DMS53 (cell line): Measurements from ENCODE around the gene IL20RB.

ENCODE experiments used
- DNase-seq: peaks from one replicate; lab custom pipeline; 2025; lab: John Stamatoyannopoulos, UW

Gene IL20RB

GRCh38 chr3:136957751-136958288 is at the start of gene IL20RB:
Gene IL20RB, plus strand, starts transcription at chr3:136957983. Its CDS starts 131 bp downstream, at chr3:136958114.
- DNase-seq, result no peak

- no peak for DNase-seq
Measured at GRCh38 chr3:136908297-136908696, 49.5 kb upstream of the IL20RB start.

GRCh38 chr3:136909187-136909586 is 48.6 kb upstream of the IL20RB start:
- no peak for DNase-seq

GRCh38 chr3:136910697-136911096 is 47.1 kb upstream of the IL20RB start:
- no peak for DNase-seq

GRCh38 chr3:136913168-136913567 is 44.6 kb upstream of the IL20RB start:
- DNase-seq, result no peak

GRCh38 chr3:136914739-136915138 is 43.0 kb upstream of the IL20RB start:
- no peak for DNase-seq

- no peak for DNase-seq
Measured at GRCh38 chr3:136916223-136916622, 41.6 kb upstream of the IL20RB start.

DNA sequence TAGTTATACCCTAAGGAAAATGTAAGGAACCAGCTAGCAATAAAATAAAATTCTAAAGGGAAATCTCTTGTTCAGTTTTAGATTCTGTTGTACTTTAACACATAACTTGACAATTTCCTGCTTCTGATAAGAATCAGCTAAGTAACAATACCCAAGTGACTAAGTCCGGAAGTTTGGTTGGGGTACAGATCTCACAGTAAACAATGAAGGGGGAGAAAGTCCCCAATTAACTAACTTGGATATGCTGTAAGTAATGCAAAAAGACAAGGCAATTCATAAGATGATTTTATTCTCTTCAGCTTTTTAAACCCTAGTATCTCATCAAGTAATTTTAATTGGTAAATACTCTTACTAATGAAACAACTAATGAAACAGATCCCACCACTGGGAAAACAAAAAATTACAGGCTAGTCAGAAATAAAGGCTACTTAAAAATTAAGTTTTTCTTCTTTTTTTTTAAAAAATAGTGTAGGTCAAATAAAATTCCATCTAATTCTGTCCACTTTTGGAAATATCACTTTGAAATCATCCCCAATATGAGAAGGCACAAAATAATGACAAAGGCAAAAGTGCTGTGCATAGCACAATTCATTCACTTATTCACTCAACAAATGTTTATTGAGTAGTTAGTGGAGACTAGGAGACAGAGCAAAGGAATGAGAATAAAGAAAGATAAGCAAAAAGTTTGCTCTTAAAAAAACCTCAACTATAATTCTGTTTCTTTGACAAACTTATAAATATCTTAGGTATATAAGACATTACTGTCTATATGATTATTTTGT is 37.8 kb upstream of the IL20RB start:
- no peak for DNase-seq

GRCh38 chr3:136920904-136921611 is 36.7 kb upstream of the IL20RB start:
- DNase-seq, result no peak

DNA sequence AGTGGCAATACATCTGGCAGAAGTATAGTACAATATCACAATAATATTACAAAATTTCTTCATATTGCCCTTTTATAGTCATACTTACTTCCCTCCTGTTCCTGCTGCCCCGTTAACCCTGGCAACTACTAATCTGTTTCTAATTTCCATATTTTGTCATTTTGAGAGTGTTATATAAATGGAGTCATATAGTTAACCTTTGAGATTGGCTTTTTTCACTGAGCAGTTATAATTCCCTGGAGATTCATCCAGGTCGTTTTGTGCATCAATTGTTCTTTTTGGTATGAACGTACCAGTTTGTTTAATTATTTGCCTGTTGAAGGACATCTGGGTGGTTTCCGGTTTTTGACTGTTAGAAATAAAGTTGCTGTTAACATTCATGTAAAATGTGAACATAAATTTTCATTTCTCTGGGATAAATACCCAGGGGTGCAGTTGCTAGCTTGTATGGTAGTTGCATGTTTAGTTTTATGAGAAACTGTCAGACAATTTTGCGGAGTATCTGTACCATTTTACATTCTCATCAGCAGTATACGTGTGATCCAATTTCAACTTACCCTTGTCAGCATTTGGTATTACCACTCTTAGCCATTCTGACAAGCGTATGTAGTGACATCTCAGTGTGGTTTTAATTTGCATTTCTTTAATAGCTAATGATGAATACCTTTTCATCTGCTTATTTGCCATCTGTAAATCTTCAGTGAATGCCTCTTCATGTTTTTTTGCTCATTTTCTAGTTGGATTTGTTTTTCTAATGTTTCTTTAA is 32.2 kb upstream of the IL20RB start:
- DNase-seq, result no peak

DNA sequence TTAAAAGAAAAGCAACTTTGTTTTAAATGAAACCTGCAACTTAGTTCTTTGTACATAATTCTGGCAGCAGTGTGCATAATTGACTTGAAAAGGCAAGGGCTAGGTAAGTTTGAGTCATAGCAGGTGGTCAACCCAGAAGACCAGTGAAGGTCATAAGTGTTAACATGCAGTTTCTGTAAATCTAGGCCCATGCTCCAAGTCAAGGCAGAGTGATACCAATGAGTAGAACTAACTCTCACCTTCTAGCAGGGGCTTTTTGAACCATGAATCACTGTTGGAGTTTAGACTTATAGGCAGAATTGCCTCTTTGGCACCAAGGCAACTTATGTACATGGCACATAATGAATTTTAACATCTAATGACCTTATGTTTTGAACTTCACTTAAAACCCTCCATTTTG is 29.5 kb upstream of the IL20RB start:
- DNase-seq, result no peak

DNA sequence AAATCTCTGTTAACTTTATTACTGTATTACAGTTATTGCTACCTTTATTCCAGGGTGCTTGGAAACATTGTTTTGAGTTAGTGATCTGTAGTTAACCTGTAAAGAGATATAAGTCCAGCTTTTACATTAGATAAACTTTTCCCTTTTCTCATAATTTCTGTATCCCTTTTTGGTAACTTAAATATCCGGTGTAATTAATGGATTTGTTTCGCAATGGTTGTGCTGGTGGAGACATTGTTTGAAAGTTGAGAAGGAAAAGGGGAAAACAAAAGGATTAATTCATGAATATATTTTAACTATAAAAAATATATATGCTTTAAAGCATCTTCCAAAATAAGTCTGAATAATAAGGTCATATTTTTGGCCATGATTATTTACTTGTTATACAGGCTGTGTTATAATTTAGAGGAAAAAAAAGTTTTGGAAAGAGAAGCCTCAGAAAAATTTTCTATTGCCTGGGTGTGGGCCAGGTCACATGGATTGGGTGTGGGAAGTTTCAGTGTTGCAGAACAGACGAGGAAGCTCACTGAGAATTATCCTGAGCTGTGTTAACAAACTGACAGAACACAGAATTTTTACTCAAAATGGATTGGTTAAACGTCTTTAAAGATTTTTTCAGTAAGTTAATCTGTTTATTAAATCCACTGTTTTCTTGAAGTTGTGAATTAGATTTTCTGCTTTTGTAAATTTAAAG is 27.7 kb upstream of the IL20RB start:
- no peak for DNase-seq

DNA sequence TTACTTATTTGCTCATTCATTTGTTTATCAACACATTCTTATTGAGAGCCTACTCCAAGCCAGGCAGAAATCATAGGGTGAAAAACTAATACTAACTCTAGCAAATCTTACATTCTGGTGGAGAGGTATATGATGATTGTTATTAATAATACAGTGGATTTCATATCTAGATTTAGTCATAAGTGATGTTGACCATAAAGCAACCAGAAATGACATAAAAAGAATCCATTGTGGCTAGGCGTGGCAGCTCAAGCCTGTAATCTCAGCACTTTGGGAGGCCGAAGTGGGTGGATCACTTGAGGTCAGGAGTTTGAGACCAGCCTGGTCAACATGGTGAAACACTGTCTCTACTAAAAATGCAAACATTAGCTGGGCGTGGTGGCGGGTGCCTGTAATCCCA is 26.2 kb upstream of the IL20RB start:
- DNase-seq, result no peak

- no peak for DNase-seq
Measured at GRCh38 chr3:136932523-136932922, 25.3 kb upstream of the IL20RB start.

- no peak for DNase-seq
Measured at GRCh38 chr3:136932978-136933772, 24.6 kb upstream of the IL20RB start.

DNA sequence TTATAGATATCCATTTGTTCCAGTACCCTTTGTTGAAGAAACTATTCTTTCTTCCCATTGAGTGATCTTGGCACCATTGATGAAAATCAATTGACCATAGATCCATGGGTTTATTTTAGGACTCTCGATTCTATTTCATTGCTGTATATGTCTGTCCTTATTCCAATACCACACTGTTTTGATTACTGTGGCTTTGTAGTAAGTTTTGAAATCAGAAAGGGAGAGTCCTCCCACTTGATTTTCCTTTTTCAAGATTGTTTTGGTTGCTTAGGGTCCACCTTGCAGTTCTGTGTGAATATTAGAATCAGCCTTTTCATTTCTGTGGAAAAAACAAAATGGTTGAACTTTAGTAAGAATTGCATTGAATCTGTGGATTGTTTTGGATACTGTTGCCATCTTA is 20.6 kb upstream of the IL20RB start:
- DNase-seq, result no peak

GRCh38 chr3:136937851-136938250 is 19.9 kb upstream of the IL20RB start:
- DNase-seq, result no peak

DNA sequence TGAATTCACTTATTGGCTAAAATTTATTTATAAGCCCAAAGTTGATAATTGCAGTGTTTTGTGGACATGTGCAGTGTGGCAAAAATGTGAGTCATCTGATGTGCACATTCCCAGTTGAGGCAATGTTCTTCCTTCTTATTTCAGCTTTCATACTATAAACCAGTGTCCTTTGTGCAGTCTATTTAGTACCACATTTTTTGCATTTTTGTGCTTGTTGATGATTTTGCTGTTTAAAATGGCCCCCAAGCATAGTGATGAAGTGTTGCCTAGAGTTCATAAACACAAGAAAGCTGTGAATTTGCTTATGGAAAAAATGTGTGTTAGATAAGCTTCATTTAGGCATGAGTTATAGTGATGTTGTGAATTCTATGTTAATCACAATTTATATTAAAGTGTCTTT is 19.4 kb upstream of the IL20RB start:
- no peak for DNase-seq

- no peak for DNase-seq
Measured at GRCh38 chr3:136939489-136939888, 18.3 kb upstream of the IL20RB start.

GRCh38 chr3:136942803-136943202 is 15.0 kb upstream of the IL20RB start:
- no peak for DNase-seq

GRCh38 chr3:136943436-136943835 is 14.3 kb upstream of the IL20RB start:
- DNase-seq, result no peak
